WERI-Rb-1 (cell line): ENCODE measurements around the gene GIMAP5.

Source experiments
- DNase-seq: peaks from one replicate; pipeline ENCODE4 v3.0.0-alpha.2; 2020
- H3K27ac ChIP-seq: fragments of 250-450 bp; sonication (Bioruptor Pico); 2 replicates; pipeline ENCODE4 v1.5.1; 2020; ENCODE audit warnings: mild to moderate bottlenecking, moderate library complexity
- H3K27me3 ChIP-seq: fragments of 250-450 bp; sonication (Bioruptor Pico); 2 replicates; pipeline ENCODE4 v1.5.1; 2021; ENCODE audit warnings: mild to moderate bottlenecking, low read depth, moderate library complexity; ENCODE audit not compliant: insufficient read depth, severe bottlenecking
- H3K36me3 ChIP-seq: fragments of 250-450 bp; sonication (Bioruptor Pico); 2 replicates; pipeline ENCODE4 v1.5.1; 2020; ENCODE audit warnings: mild to moderate bottlenecking, moderate library complexity
- H3K4me3 ChIP-seq: 2 replicates; pipeline ENCODE4 v1.5.1; 2011; ENCODE audit warnings: low read depth, mild to moderate bottlenecking, control low read depth, low read length
- H3K9me3 ChIP-seq: fragments of 250-450 bp; sonication (Bioruptor Pico); 2 replicates; pipeline ENCODE4 v1.5.1; 2021; ENCODE audit warnings: mild to moderate bottlenecking, moderate library complexity; ENCODE audit not compliant: severe bottlenecking
- CTCF ChIP-seq: IDR thresholded peaks from 2 replicates; pipeline ENCODE4 v1.5.1; 2011; ENCODE audit warnings: low read depth, mild to moderate bottlenecking, control low read depth, inconsistent platforms, low read length

GIMAP5 gene

DNA sequence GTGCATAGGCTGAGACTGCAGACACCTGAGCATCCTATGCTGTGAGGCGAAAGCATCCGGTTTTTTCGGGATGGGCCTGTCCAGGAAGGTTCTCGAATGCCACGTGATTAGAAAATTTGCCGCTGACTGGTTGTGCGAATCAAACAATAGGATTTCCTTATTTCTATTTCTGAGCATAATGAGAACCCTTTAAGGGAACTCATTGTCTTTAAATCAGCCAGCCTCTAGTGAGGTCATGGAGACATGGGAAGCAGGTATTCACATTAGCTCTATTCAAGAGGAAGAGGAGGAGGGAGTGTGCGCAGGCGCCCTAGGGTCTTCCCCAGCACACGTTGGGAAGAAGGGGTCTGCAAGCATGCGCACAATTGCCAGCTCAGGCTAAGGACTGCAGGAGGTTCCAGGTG is 15.2 kb upstream of the GIMAP5 start:
- H3K27ac ChIP-seq: no peak overlapping the region
- no peaks in the 10 kb centered on the region for H3K27me3 ChIP-seq
- no peak for TF ChIP-seq CTCF
- peaks cover 8% of the 10 kb centered on the region for H3K9me3 ChIP-seq
- H3K36me3 ChIP-seq: no peaks in the 10 kb centered on the region
- DNase-seq: no peak
- no peak overlapping the region for H3K4me3 ChIP-seq

- Histone ChIP-seq H3K27ac (no peak overlapping the region), H3K36me3 (no peaks in the 10 kb centered on the region), H3K27me3 (no peaks in the 10 kb centered on the region), H3K4me3 (no peak overlapping the region), H3K9me3 (peaks cover 8% of the 10 kb centered on the region)
- TF ChIP-seq CTCF: no peak
- DNase-seq: no peak
Observed at GRCh38 chr7:150722431-150722931, 14.7 kb upstream of the GIMAP5 start.

GRCh38 chr7:150723467-150723866 is 13.8 kb upstream of the GIMAP5 start:
- Histone ChIP-seq H3K36me3 (no peaks in the 10 kb centered on the region), H3K27ac (no peak overlapping the region), H3K27me3 (no peaks in the 10 kb centered on the region), H3K9me3 (peaks cover 8% of the 10 kb centered on the region), H3K4me3 (no peak overlapping the region)
- DNase-seq: no peak
- no peak for TF ChIP-seq CTCF

GRCh38 chr7:150727381-150727780 is 9.8 kb upstream of the GIMAP5 start:
- Histone ChIP-seq H3K36me3 (no peaks in the 10 kb centered on the region), H3K27ac (no peak overlapping the region), H3K27me3 (no peaks in the 10 kb centered on the region), H3K4me3 (no peak overlapping the region), H3K9me3 (peaks cover 8% of the 10 kb centered on the region)
- TF ChIP-seq CTCF: no peak
- no peak for DNase-seq

GRCh38 chr7:150728011-150728410 is 9.2 kb upstream of the GIMAP5 start:
- Histone ChIP-seq H3K9me3 (peaks cover 8% of the 10 kb centered on the region), H3K36me3 (no peaks in the 10 kb centered on the region), H3K4me3 (no peak overlapping the region), H3K27ac (no peak overlapping the region), H3K27me3 (no peaks in the 10 kb centered on the region)
- DNase-seq: no peak
- no peak for TF ChIP-seq CTCF

GRCh38 chr7:150728609-150729008 is 8.6 kb upstream of the GIMAP5 start:
- H3K27me3 ChIP-seq: no peaks in the 10 kb centered on the region
- H3K9me3 ChIP-seq: peaks cover 8% of the 10 kb centered on the region
- no peak for DNase-seq
- H3K4me3 ChIP-seq: no peak overlapping the region
- H3K36me3 ChIP-seq: no peaks in the 10 kb centered on the region
- H3K27ac ChIP-seq: no peak overlapping the region
- no peak for TF ChIP-seq CTCF
